GM12873 (cell line): ENCODE measurements around the gene NCAN.

Experiments used
- TF ChIP-seq, protein P1 (sequence below): IDR thresholded peaks from 2 replicates; pipeline ENCODE4 v1.5.1; 2012; ENCODE audit warnings: low read depth, mild to moderate bottlenecking, moderate library complexity, low read length, control low read depth; ENCODE audit not compliant: insufficient read depth; ENCODE audit errors: missing control alignments

Gene NCAN

DNA sequence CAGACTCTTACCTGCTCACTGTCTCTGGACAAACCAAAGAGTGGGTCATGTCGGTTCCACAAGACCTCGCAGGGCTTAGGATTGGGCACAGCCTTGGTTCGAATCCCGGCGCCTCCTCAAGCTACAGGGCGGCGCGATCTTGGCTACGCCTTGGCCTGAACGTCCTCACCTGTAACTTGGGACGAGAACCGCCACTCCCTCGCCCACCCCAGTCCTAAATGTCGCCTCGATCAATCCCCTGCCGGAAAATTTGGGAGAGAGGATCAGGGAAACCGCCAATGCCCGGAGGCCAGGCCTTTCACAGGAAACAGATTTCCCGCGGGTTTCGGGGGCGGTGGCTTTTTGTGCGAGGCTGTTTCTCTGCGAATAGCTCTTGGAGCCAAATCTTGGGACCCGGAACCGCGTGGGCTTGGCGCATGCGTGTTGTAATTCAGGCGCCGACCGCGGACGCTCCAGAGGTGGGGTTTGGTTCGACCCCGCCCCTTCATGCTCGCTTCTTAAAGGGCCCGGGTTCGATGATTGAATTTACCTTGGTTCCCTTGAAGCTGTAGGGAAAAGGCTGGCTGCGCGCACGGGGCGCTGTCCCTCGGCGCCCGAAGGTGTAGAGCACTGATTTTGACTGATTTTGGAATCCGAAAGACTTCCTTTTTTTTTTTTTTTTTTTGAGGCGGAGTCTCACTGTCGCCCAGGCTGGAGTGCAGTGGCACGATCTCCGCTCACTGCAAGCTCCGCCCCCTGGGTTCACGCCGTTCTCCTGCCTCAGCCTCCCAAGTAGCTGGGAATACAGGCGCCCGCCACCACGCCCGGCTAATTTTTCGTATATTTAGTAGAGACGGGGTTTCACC is 8.5 kb upstream of the NCAN start, which contains the start of gene NR2C2AP:
TSS of gene NR2C2AP (minus strand) at position 403 of the 845 bp plus-strand sequence. CDS start at position 49, 354 bp downstream.
- TF ChIP-seq, protein P1, sequence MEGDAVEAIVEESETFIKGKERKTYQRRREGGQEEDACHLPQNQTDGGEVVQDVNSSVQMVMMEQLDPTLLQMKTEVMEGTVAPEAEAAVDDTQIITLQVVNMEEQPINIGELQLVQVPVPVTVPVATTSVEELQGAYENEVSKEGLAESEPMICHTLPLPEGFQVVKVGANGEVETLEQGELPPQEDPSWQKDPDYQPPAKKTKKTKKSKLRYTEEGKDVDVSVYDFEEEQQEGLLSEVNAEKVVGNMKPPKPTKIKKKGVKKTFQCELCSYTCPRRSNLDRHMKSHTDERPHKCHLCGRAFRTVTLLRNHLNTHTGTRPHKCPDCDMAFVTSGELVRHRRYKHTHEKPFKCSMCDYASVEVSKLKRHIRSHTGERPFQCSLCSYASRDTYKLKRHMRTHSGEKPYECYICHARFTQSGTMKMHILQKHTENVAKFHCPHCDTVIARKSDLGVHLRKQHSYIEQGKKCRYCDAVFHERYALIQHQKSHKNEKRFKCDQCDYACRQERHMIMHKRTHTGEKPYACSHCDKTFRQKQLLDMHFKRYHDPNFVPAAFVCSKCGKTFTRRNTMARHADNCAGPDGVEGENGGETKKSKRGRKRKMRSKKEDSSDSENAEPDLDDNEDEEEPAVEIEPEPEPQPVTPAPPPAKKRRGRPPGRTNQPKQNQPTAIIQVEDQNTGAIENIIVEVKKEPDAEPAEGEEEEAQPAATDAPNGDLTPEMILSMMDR = no peak

DNA sequence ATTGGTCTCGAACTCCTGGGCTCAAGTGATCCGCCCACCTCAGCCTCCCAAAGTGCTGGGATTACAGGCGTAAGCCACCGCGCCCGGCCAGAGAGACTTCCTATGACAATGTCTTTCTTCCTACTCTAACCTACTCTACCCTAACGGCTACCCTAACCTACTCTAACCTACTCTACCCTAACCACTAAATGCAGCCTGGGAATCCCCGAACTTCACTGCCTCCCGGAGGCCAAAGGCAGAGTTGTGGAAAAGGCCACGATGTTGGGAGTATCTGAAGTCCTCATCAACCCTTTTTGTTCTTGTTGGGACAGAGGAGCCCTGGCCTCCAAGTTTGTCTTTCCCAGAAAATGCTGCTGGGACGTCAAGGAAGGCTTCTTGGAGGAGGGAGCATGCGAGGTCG is 7.6 kb upstream of the NCAN start:
- TF ChIP-seq, protein P1 = peak; percentile 13

DNA sequence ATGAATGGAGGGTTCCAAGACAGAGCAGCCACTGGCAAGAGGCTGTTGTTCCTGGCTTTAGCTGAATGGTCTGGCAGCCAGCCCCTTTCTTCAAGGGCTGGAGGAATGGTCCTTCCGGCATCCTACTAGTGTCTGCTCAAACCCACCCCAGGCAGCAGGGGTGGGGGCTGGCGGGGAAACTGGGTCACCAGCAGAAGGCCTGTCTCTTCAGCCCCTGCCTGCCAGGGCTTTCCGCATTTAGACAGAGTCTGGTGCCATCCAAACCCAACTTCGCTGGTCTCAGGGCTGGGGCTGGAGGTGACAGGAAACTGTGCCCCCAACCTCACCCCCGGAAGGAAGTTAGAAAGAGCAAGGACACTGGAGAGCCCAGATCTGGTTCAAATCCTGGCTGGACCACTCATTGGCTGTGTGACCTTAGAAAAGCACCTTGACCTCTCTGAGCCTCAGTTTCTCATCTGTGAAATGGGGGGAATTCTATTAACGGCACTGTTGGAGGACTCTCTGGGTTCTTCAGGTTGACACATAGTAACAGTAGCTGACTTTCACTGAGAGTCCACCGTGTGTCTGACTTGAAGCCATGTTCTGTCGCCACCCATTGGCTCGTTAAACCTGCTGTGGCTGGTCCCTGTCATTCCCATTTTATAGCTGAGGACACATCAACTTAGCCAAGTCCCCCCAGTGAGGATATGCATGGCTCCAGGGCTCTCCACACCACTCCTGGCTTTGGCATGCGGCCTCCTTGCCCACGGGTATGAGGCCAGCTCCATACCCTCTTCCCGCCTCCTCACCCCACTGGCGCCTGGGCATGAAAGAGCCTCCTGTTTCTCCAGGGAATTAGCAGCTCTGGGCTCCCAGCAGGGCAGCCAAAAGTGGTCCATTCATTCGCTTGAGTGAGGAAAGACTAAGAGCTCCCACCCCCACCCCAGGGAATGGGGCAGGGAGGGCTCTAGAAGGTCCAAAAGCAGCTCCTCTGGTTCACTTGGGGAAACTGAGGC is 6.0 kb upstream of the NCAN start:
- TF ChIP-seq, protein P1 = no peak

DNA sequence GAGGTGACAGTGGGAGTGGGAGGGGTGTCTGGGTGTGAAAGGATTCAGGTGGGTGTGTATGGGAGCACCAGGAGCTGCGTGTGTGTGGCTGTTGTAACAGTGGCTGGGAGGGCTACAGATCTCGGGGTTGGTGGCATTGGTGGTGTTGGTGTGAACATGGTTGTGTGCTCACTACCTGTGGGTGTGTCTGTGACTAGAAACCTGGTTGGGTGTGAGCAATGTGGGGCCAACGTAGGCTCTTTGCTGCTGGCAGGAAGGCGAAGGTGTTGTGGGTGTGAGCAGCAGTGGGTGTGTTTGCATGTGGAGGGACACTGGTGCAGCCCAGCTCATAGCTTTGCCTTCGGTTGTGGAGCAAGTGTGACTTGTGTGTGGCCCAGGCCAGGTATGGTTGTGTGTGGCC is 4.8 kb upstream of the NCAN start:
- TF ChIP-seq, protein P1 = no peak

DNA sequence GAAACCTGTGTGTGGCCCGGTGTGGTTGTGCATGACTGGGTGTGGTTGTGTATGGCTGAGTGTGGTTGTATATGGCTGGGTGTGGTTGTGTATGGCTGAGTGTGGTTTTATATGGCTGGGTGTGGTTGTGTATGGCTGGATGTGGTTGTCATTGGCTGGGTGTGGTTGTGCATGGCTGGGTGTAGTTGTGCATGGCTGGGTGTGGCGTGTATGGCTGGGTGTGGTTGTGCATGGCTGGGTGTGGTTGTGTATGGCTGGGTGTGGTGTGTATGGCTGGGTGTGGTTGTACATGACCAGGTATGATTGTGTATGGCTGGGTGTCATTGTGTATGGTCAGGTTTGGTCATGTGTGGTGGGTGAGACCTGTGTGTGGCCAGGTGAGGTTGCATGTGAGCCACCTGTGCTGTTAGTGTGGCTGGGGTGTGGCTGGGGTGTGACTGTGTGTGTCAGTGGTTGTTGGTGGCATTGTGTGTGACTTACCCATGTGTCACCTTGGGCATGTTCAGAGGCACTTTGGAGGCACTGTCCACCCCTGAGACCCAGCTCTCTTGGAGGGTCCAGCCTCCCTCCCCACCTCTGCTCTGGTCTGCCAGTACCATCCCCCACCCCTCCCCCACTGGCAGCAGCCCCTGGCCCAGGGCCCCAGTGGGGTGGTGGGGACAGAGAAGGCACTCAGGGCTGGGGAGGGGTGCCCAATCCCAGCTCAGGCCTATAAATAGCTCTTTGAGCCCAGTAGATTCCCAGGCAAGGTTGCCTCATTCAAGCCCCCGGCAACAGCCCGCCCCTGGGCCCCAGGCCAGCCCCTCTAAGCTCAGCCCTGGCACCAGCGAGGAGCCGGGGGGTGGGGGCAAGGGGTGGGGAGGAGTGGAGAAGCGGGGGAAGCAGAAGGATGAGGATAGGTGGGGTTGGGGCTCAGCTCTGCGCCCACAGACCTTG is 3.9 kb upstream of the NCAN start:
- TF ChIP-seq, protein P1 = no peak

DNA sequence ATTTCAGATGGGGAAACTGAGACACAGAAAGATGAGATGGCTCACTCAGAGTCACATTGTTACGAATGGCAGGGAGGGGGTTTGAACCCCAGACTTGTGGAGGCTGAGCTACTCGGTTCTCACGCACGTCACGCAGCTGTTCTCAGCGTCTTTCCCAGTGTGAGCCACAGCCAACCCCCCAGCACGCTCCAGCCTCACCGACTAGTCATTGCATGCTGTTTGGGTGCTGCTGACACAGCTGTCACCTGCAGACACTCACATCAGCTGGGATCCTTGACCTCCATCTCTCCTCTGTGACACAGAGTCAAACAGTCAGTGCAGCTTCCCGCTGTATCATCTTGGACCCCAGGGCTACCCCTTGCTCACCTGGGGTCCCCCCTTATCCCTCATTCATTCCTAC is 2.4 kb upstream of the NCAN start:
- TF ChIP-seq, protein P1 = no peak
